Measurements from ENCODE around the gene PDRG1.

PDRG1 gene

GRCh38 chr20:31951530-31952453 is at the start of gene PDRG1:
PDRG1 (minus strand) TSS chr20:31952046; CDS start chr20:31951961, 85 bp downstream.
- H3K27me3 ChIP-seq (replicated peaks; ENCODE audit: control insufficient read depth, insufficient read depth, low read length), result peaks cover 28% of the 10 kb centered on the region

GRCh38 chr20:31998246-31998645 is 46.4 kb upstream of the PDRG1 start:
- H3K36me3 ChIP-seq (ENCODE audit: control insufficient read depth, insufficient read depth, low read length, severe bottlenecking), result no peaks in the 10 kb centered on the region
- peaks cover 83% of the 10 kb centered on the region for H3K27me3 ChIP-seq (replicated peaks; ENCODE audit: control insufficient read depth, insufficient read depth, low read length)
- H3K9me3 ChIP-seq (ENCODE audit: control insufficient read depth, low read length), result no peaks in the 10 kb centered on the region
- no peak overlapping the region for H3K9ac ChIP-seq (ENCODE audit: low read length)
- no peak overlapping the region for H3K4me3 ChIP-seq (ENCODE audit: low read length)
- no peaks in the 10 kb centered on the region for H3K4me1 ChIP-seq (ENCODE audit: control insufficient read depth, insufficient read depth, low read length)
- no peak for DNase-seq (ENCODE audit: low read depth)

More at GRCh38 chr20:31951530-31952453, at the start of gene PDRG1:
- H3K9me3 ChIP-seq (ENCODE audit: control insufficient read depth, low read length), result no peaks in the 10 kb centered on the region
- H3K9ac ChIP-seq (ENCODE audit: low read length), result peak within 1 kb of the TSS; percentile 97
- peak within 1 kb of the TSS; percentile 94 for H3K4me3 ChIP-seq (ENCODE audit: low read length)
- peaks cover 10% of the 10 kb centered on the region for H3K4me1 ChIP-seq (ENCODE audit: control insufficient read depth, insufficient read depth, low read length)
- DNase-seq (ENCODE audit: low read depth), result peak; percentile 99
- H3K36me3 ChIP-seq (ENCODE audit: control insufficient read depth, insufficient read depth, low read length, severe bottlenecking), result peaks cover 23% of the 10 kb centered on the region

- Histone ChIP-seq H3K27me3 (replicated peaks; ENCODE audit: control insufficient read depth, insufficient read depth, low read length) (peaks cover 74% of the 10 kb centered on the region), H3K9ac (ENCODE audit: low read length) (no peak overlapping the region)
- DNase-seq (ENCODE audit: low read depth), result no peak
Observed at GRCh38 chr20:31996996-31997395, 45.1 kb upstream of the PDRG1 start.

GRCh38 chr20:31992086-31992485 is 40.2 kb upstream of the PDRG1 start:
- Histone ChIP-seq H3K4me3 (ENCODE audit: low read length) (no peak overlapping the region), H3K36me3 (ENCODE audit: control insufficient read depth, insufficient read depth, low read length, severe bottlenecking) (no peaks in the 10 kb centered on the region), H3K9ac (ENCODE audit: low read length) (no peak overlapping the region), H3K27me3 (replicated peaks; ENCODE audit: control insufficient read depth, insufficient read depth, low read length) (peaks cover 37% of the 10 kb centered on the region), H3K9me3 (ENCODE audit: control insufficient read depth, low read length) (no peaks in the 10 kb centered on the region), H3K4me1 (ENCODE audit: control insufficient read depth, insufficient read depth, low read length) (no peaks in the 10 kb centered on the region)
- DNase-seq (ENCODE audit: low read depth), result no peak

More at GRCh38 chr20:31996996-31997395, 45.1 kb upstream of the PDRG1 start:
- H3K4me3 ChIP-seq (ENCODE audit: low read length), result no peak overlapping the region
- H3K4me1 ChIP-seq (ENCODE audit: control insufficient read depth, insufficient read depth, low read length), result no peaks in the 10 kb centered on the region
- H3K36me3 ChIP-seq (ENCODE audit: control insufficient read depth, insufficient read depth, low read length, severe bottlenecking), result no peaks in the 10 kb centered on the region
- H3K9me3 ChIP-seq (ENCODE audit: control insufficient read depth, low read length), result no peaks in the 10 kb centered on the region

- Histone ChIP-seq H3K4me1 (ENCODE audit: control insufficient read depth, insufficient read depth, low read length) (no peaks in the 10 kb centered on the region), H3K9ac (ENCODE audit: low read length) (no peak overlapping the region), H3K4me3 (ENCODE audit: low read length) (no peak overlapping the region), H3K27me3 (replicated peaks; ENCODE audit: control insufficient read depth, insufficient read depth, low read length) (peaks cover 31% of the 10 kb centered on the region), H3K36me3 (ENCODE audit: control insufficient read depth, insufficient read depth, low read length, severe bottlenecking) (no peaks in the 10 kb centered on the region), H3K9me3 (ENCODE audit: control insufficient read depth, low read length) (no peaks in the 10 kb centered on the region)
- no peak for DNase-seq (ENCODE audit: low read depth)
Observed at GRCh38 chr20:31991339-31991705, 39.5 kb upstream of the PDRG1 start.

GRCh38 chr20:31990641-31991338 is 38.9 kb upstream of the PDRG1 start:
- no peaks in the 10 kb centered on the region for H3K36me3 ChIP-seq (ENCODE audit: control insufficient read depth, insufficient read depth, low read length, severe bottlenecking)
- no peaks in the 10 kb centered on the region for H3K4me1 ChIP-seq (ENCODE audit: control insufficient read depth, insufficient read depth, low read length)
- no peaks in the 10 kb centered on the region for H3K9me3 ChIP-seq (ENCODE audit: control insufficient read depth, low read length)
- peaks cover 27% of the 10 kb centered on the region for H3K27me3 ChIP-seq (replicated peaks; ENCODE audit: control insufficient read depth, insufficient read depth, low read length)
- H3K4me3 ChIP-seq (ENCODE audit: low read length), result no peak overlapping the region
- no peak overlapping the region for H3K9ac ChIP-seq (ENCODE audit: low read length)
- no peak for DNase-seq (ENCODE audit: low read depth)

- no peak for DNase-seq (ENCODE audit: low read depth)
- no peaks in the 10 kb centered on the region for H3K36me3 ChIP-seq (ENCODE audit: control insufficient read depth, insufficient read depth, low read length, severe bottlenecking)
- no peak overlapping the region for H3K9ac ChIP-seq (ENCODE audit: low read length)
- H3K9me3 ChIP-seq (ENCODE audit: control insufficient read depth, low read length), result no peaks in the 10 kb centered on the region
- peaks cover 26% of the 10 kb centered on the region for H3K27me3 ChIP-seq (replicated peaks; ENCODE audit: control insufficient read depth, insufficient read depth, low read length)
- no peaks in the 10 kb centered on the region for H3K4me1 ChIP-seq (ENCODE audit: control insufficient read depth, insufficient read depth, low read length)
- no peak overlapping the region for H3K4me3 ChIP-seq (ENCODE audit: low read length)
Observed at GRCh38 chr20:31989030-31989645, 37.3 kb upstream of the PDRG1 start.

- DNase-seq (ENCODE audit: low read depth), result no peak
- Histone ChIP-seq H3K4me1 (ENCODE audit: control insufficient read depth, insufficient read depth, low read length) (no peaks in the 10 kb centered on the region), H3K36me3 (ENCODE audit: control insufficient read depth, insufficient read depth, low read length, severe bottlenecking) (no peaks in the 10 kb centered on the region), H3K27me3 (replicated peaks; ENCODE audit: control insufficient read depth, insufficient read depth, low read length) (peaks cover 21% of the 10 kb centered on the region), H3K9ac (ENCODE audit: low read length) (no peak overlapping the region), H3K9me3 (ENCODE audit: control insufficient read depth, low read length) (no peaks in the 10 kb centered on the region), H3K4me3 (ENCODE audit: low read length) (no peak overlapping the region)
Observed at GRCh38 chr20:31988430-31989015, 36.7 kb upstream of the PDRG1 start.

- no peaks in the 10 kb centered on the region for H3K9me3 ChIP-seq (ENCODE audit: control insufficient read depth, low read length)
- peaks cover 21% of the 10 kb centered on the region for H3K27me3 ChIP-seq (replicated peaks; ENCODE audit: control insufficient read depth, insufficient read depth, low read length)
- peak; percentile 7 for DNase-seq (ENCODE audit: low read depth)
Observed at GRCh38 chr20:31987744-31988143, 35.9 kb upstream of the PDRG1 start.

GRCh38 chr20:31984981-31985471 is 33.2 kb upstream of the PDRG1 start:
- no peak for DNase-seq (ENCODE audit: low read depth)
- no peaks in the 10 kb centered on the region for H3K4me1 ChIP-seq (ENCODE audit: control insufficient read depth, insufficient read depth, low read length)
- no peak overlapping the region for H3K4me3 ChIP-seq (ENCODE audit: low read length)
- H3K27me3 ChIP-seq (replicated peaks; ENCODE audit: control insufficient read depth, insufficient read depth, low read length), result peaks cover 37% of the 10 kb centered on the region
- H3K9ac ChIP-seq (ENCODE audit: low read length), result no peak overlapping the region
- no peaks in the 10 kb centered on the region for H3K36me3 ChIP-seq (ENCODE audit: control insufficient read depth, insufficient read depth, low read length, severe bottlenecking)
- H3K9me3 ChIP-seq (ENCODE audit: control insufficient read depth, low read length), result no peaks in the 10 kb centered on the region

More at GRCh38 chr20:31987744-31988143, 35.9 kb upstream of the PDRG1 start:
- Histone ChIP-seq H3K4me1 (ENCODE audit: control insufficient read depth, insufficient read depth, low read length) (no peaks in the 10 kb centered on the region), H3K9ac (ENCODE audit: low read length) (no peak overlapping the region), H3K36me3 (ENCODE audit: control insufficient read depth, insufficient read depth, low read length, severe bottlenecking) (no peaks in the 10 kb centered on the region), H3K4me3 (ENCODE audit: low read length) (no peak overlapping the region)
